Measurements from ENCODE around the gene ERP44.

- no peak for TF ChIP-seq CTCF (IDR thresholded peaks at IDR 0.05 in 4 of 5, conservative IDR thresholded peaks at IDR 0.05 in 1 of 5)
- TF ChIP-seq POLR2A (IDR thresholded peaks at IDR 0.05): no peak
These were observed 120.6 kb downstream of the ERP44 start for GRCh38 chr9:99978221-99978620.
